Tibial artery (tissue), 4 donors: ENCODE measurements around the gene RCCD1.

Source experiments
- DNase-seq, 2 donors: peaks; one replicate each; pipeline ENCODE4 v3.0.0-alpha.2; 2019
- H3K27ac ChIP-seq, 2 donors: fragments of 200-600 bp; sonication (generic) in 1 of 2; 1 replicate in 1 of 2; 2 replicates in 1 of 2; pipeline ENCODE4 v1.5.1; 2018 to 2019; ENCODE audit warnings: mild to moderate bottlenecking in 1 of 2
- H3K27me3 ChIP-seq, 2 donors: fragments of 200-600 bp; sonication (generic) in 1 of 2; one replicate each; pipeline versions ENCODE4 v1.5.1 to v1.6.0; 2016 to 2019
- H3K36me3 ChIP-seq, 3 donors: fragments of 200-600 bp; sonication (generic) in 2 of 3; one replicate each; pipeline ENCODE4 v1.5.1; 2016 to 2019; ENCODE audit warnings: mild to moderate bottlenecking in 2 of 3
- H3K4me1 ChIP-seq, 4 donors: fragments of 200-600 bp; sonication (generic) in 2 of 4; 1 replicate in 3 of 4; 2 replicates in 1 of 4; pipeline ENCODE4 v1.5.1; 2016 to 2019
- H3K4me3 ChIP-seq, 2 donors: fragments of 200-600 bp; sonication (generic) in 1 of 2; 1 replicate in 1 of 2; 2 replicates in 1 of 2; pipeline ENCODE4 v1.5.1; 2018 to 2019; ENCODE audit warnings: mild to moderate bottlenecking in 2 of 2
- H3K9me3 ChIP-seq, 3 donors: fragments of 200-600 bp; sonication (generic) in 1 of 3; one replicate each; pipeline ENCODE4 v1.5.1; 2016 to 2019
- intact Hi-C: fragments of 100-400 bp; cut with DNase I; formaldehyde crosslinking; loops from one replicate; pipeline ENCODE4 v1.15.0; 2023; ENCODE audit warnings: low total_unique reads
- TF ChIP-seq, protein P1 (sequence below), 2 experiments: fragments of 200-600 bp in 1 of 2; fragments of 450-650 bp in 1 of 2; IDR thresholded peaks; one replicate each; pipeline ENCODE4 v1.5.1; 2017 to 2019; ENCODE audit warnings: antibody characterized with exemption in 2 of 2, mild to moderate bottlenecking in 1 of 2, moderate library complexity in 1 of 2

Gene RCCD1

DNA sequence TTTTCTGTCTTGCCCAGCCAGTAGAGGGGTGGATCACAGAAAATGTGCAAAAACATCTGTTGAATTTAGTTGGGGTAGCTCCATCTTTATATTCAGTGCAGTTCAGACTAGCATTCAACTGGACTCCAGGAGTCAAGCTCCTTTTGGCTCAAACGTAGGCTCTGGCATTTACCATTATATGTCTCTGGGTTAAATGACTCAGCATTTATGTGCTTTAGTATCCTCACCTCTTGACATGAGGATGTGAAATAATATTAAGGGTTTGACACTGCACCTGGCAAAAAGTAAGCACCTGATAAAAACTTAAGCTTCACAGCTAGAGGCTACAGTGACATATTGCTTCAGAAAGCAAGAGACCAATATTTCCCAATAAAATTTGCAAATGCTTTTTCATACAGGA lies 24.9 kb downstream of the RCCD1 start:
- Histone ChIP-seq H3K4me1 (no peaks in the 10 kb centered on the region), H3K4me3 (no peak overlapping the region), H3K27ac (no peak overlapping the region), H3K36me3 (peaks cover 0 to 22% (median 0%) of the 10 kb centered on the region in 3 donors), H3K27me3 (no peaks in the 10 kb centered on the region), H3K9me3 (no peaks in the 10 kb centered on the region)
- intact Hi-C loops = no loop called here
- no peak for DNase-seq
- TF ChIP-seq, protein P1, sequence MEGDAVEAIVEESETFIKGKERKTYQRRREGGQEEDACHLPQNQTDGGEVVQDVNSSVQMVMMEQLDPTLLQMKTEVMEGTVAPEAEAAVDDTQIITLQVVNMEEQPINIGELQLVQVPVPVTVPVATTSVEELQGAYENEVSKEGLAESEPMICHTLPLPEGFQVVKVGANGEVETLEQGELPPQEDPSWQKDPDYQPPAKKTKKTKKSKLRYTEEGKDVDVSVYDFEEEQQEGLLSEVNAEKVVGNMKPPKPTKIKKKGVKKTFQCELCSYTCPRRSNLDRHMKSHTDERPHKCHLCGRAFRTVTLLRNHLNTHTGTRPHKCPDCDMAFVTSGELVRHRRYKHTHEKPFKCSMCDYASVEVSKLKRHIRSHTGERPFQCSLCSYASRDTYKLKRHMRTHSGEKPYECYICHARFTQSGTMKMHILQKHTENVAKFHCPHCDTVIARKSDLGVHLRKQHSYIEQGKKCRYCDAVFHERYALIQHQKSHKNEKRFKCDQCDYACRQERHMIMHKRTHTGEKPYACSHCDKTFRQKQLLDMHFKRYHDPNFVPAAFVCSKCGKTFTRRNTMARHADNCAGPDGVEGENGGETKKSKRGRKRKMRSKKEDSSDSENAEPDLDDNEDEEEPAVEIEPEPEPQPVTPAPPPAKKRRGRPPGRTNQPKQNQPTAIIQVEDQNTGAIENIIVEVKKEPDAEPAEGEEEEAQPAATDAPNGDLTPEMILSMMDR (IDR thresholded peaks at IDR 0.05) = no peak

- Histone ChIP-seq H3K9me3 (no peaks in the 10 kb centered on the region), H3K4me3 (no peak overlapping the region), H3K27ac (no peak overlapping the region), H3K4me1 (no peaks in the 10 kb centered on the region), H3K27me3 (no peaks in the 10 kb centered on the region), H3K36me3 (peaks cover 0 to 17% (median 0%) of the 10 kb centered on the region in 3 donors)
- intact Hi-C loops = no loop called here
- TF ChIP-seq, protein P1 (IDR thresholded peaks at IDR 0.05) = no peak
- no peak for DNase-seq
These were observed 27.0 kb downstream of the RCCD1 start for GRCh38 chr15:90981681-90982080.

DNA sequence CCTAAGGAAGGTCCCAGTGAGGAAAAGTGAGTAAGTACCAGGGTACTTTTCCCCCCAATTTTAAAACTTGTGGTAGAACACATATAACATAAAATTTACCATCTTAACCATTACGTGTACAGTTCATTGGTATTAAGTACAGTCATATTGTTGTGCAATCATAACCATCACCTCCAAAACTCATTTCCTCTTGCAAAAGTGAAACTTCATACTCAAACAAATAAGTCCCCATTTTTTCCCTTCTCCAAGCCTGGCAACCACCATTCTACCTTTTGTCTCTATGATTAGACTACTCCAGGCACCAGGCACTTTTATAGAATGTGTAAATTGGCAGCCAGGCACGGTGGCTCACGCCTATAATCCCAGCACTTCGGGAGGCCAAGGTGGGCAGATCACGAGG lies 27.5 kb downstream of the RCCD1 start:
- DNase-seq = no peak
- intact Hi-C loops = no loop called here
- Histone ChIP-seq H3K36me3 (peaks cover 0 to 17% (median 0%) of the 10 kb centered on the region in 3 donors), H3K27me3 (no peaks in the 10 kb centered on the region), H3K4me3 (no peak overlapping the region), H3K9me3 (no peaks in the 10 kb centered on the region), H3K4me1 (no peaks in the 10 kb centered on the region), H3K27ac (no peak overlapping the region)
- TF ChIP-seq, protein P1 (IDR thresholded peaks at IDR 0.05) = no peak

GRCh38 chr15:90986790-90987507 lies 32.3 kb downstream of the RCCD1 start:
- no peaks in the 10 kb centered on the region for H3K27me3 ChIP-seq
- DNase-seq = no peak
- TF ChIP-seq, protein P1 (IDR thresholded peaks at IDR 0.05) = no peak
- H3K4me3 ChIP-seq = no peak overlapping the region
- no peak overlapping the region for H3K27ac ChIP-seq
- no peaks in the 10 kb centered on the region for H3K9me3 ChIP-seq
- peaks cover 0 to 6% (median 0%) of the 10 kb centered on the region in 3 donors for H3K36me3 ChIP-seq
- intact Hi-C loops = no loop called here
- no peaks in the 10 kb centered on the region for H3K4me1 ChIP-seq

- no peaks in the 10 kb centered on the region for H3K9me3 ChIP-seq
- no peak overlapping the region for H3K27ac ChIP-seq
- no peaks in the 10 kb centered on the region for H3K36me3 ChIP-seq
- intact Hi-C loops = no loop called here
- H3K4me3 ChIP-seq = no peak overlapping the region
- no peak for DNase-seq
- TF ChIP-seq, protein P1 (IDR thresholded peaks at IDR 0.05) = no peak
- H3K4me1 ChIP-seq = no peaks in the 10 kb centered on the region
- H3K27me3 ChIP-seq = no peaks in the 10 kb centered on the region
These were observed 33.0 kb downstream of the RCCD1 start for GRCh38 chr15:90987561-90988141.
